ENCODE measurements around the gene LACTB.
A peak's percentile ranks its signal among the peaks of the same experiment; 100 is the strongest.

Gene LACTB

DNA sequence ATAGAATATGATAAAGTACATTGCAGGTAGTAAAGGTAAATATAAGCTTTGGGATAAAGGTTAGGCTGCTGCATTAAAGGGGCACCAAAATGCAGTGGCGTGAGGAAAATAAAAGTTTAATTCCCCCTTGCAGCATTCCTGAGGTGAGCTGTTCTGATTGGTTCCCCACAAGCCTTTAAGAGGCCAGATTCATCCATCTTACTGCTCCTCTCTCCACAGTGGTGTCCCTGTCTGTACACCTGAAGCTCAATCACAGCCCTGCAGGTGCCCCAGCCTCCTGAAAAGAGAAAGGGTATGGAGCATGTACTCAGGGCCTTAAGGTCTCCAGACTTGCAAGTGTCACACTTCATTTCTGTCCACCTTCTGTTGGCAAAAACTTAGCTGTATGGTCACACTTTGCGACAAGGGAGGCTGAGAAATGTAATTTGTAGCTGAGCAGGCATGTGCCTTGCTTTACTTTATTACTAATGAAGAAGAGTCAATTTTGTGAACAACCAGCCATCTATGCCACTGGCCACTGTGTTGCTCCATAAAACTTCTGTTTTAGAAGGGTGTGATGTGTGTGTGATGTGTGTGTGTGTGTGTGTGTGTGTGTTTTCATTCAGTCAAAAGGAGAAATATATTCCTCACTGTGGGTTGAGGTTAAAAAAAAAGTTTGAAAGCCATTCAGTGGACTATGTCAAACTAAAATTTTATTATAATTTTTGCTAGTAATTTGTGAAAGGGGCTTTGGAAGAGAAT is 12.8 kb downstream of the LACTB start:
- Histone ChIP-seq H3K4me3 (ENCODE audit: low read length) (no peak overlapping the region), H3K9ac (ENCODE audit: low read depth, low read length) (peak overlapping the region; percentile 77), H3K36me3 (ENCODE audit: insufficient read depth, low read length) (peaks cover 34% of the 10 kb centered on the region), H3K27me3 (ENCODE audit: control insufficient read depth, insufficient read depth, low read length) (no peaks in the 10 kb centered on the region), H3K9me3 (replicated peaks; ENCODE audit: low read length) (no peaks in the 10 kb centered on the region), H3K4me2 (ENCODE audit: low read length) (peak overlapping the region; percentile 37), H3K4me1 (ENCODE audit: control insufficient read depth, insufficient read depth, low read length) (peaks cover 47% of the 10 kb centered on the region)

DNA sequence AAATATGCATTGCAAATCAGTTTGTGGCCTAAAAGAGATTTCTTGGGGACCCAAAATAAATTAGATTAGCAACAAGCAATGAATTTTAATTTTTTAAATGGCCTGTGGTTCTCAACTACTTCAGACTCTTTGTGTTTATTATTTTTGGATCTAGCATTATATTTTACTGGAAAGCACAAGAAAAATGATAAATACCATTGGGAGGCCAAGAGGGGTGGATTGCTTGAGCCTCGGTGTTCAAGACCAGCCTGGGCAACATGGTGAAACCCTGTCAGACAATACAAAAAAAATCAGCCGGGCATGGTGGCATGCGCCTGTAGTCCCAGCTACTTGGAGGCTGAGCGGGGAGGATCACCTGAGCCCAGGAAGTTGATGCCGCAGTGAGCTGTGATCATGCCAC is 13.6 kb downstream of the LACTB start:
- peak overlapping the region; percentile 36 for H3K4me3 ChIP-seq (ENCODE audit: low read length)
- peaks cover 31% of the 10 kb centered on the region for H3K36me3 ChIP-seq (ENCODE audit: insufficient read depth, low read length)
- peak overlapping the region; percentile 77 for H3K9ac ChIP-seq (ENCODE audit: low read depth, low read length)
- no peaks in the 10 kb centered on the region for H3K27me3 ChIP-seq (ENCODE audit: control insufficient read depth, insufficient read depth, low read length)
- peak overlapping the region; percentile 53 for H3K4me2 ChIP-seq (ENCODE audit: low read length)
- peaks cover 47% of the 10 kb centered on the region for H3K4me1 ChIP-seq (ENCODE audit: control insufficient read depth, insufficient read depth, low read length)
- H3K9me3 ChIP-seq (replicated peaks; ENCODE audit: low read length) = no peaks in the 10 kb centered on the region

DNA sequence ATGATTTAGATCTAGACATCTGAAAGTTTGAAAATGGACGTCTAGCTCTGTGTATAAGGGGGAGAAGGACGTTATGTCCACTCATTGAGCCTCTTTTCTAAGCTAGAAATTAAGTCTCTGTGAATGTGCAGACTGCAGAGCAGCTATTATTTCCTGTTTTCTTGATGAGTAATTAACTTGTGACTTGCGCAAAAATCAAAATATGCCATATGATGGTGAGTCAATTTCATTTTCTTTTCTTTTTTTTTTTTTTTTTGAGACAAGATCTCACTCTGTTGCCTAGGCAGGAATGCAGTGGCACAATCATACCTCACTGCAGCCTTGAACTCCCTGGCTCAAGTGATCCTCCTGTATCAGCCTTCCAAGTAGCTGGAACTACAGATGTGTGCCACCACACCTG is 14.1 kb downstream of the LACTB start:
- Histone ChIP-seq H3K27me3 (ENCODE audit: control insufficient read depth, insufficient read depth, low read length) (no peaks in the 10 kb centered on the region), H3K4me3 (ENCODE audit: low read length) (peak overlapping the region; percentile 36), H3K4me2 (ENCODE audit: low read length) (peak overlapping the region; percentile 53), H3K9ac (ENCODE audit: low read depth, low read length) (peak overlapping the region; percentile 77), H3K9me3 (replicated peaks; ENCODE audit: low read length) (no peaks in the 10 kb centered on the region), H3K4me1 (ENCODE audit: control insufficient read depth, insufficient read depth, low read length) (peaks cover 47% of the 10 kb centered on the region), H3K36me3 (ENCODE audit: insufficient read depth, low read length) (peaks cover 32% of the 10 kb centered on the region)

DNA sequence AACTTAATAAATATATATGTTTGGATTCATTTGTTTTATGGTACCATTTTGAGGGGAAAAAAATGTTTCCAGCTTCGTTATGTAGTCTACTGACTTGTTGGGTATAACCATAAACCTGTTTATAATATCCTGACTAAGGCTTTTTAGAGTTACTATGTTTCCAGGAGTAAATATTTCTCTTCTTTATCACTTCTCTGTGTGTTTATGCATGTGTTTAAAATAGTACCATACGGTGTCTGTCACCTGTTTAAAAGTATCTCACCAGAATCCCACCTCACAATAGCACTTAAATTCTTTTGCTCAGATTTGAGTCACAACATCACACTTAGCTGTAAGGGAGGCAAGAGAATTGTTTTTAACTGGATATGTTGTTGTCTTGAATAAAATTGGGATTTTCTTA is 15.1 kb downstream of the LACTB start:
- Histone ChIP-seq H3K4me2 (ENCODE audit: low read length) (no peak overlapping the region), H3K4me1 (ENCODE audit: control insufficient read depth, insufficient read depth, low read length) (peaks cover 47% of the 10 kb centered on the region), H3K27me3 (ENCODE audit: control insufficient read depth, insufficient read depth, low read length) (no peaks in the 10 kb centered on the region), H3K9ac (ENCODE audit: low read depth, low read length) (peak overlapping the region; percentile 70), H3K9me3 (replicated peaks; ENCODE audit: low read length) (no peaks in the 10 kb centered on the region), H3K36me3 (ENCODE audit: insufficient read depth, low read length) (peaks cover 31% of the 10 kb centered on the region), H3K4me3 (ENCODE audit: low read length) (no peak overlapping the region)

- Histone ChIP-seq H3K9me3 (replicated peaks; ENCODE audit: low read length) (no peaks in the 10 kb centered on the region), H3K9ac (ENCODE audit: low read depth, low read length) (no peak overlapping the region), H3K4me3 (ENCODE audit: low read length) (no peak overlapping the region), H3K4me1 (ENCODE audit: control insufficient read depth, insufficient read depth, low read length) (peaks cover 19% of the 10 kb centered on the region), H3K36me3 (ENCODE audit: insufficient read depth, low read length) (peaks cover 44% of the 10 kb centered on the region), H3K4me2 (ENCODE audit: low read length) (no peak overlapping the region), H3K27me3 (ENCODE audit: control insufficient read depth, insufficient read depth, low read length) (no peaks in the 10 kb centered on the region)
Observed at GRCh38 chr15:63140936-63141335, 19.3 kb downstream of the LACTB start.

- H3K36me3 ChIP-seq (ENCODE audit: insufficient read depth, low read length) = peaks cover 66% of the 10 kb centered on the region
- no peak overlapping the region for H3K9ac ChIP-seq (ENCODE audit: low read depth, low read length)
- no peak overlapping the region for H3K4me3 ChIP-seq (ENCODE audit: low read length)
- no peak overlapping the region for H3K4me2 ChIP-seq (ENCODE audit: low read length)
- H3K9me3 ChIP-seq (replicated peaks; ENCODE audit: low read length) = no peaks in the 10 kb centered on the region
- H3K4me1 ChIP-seq (ENCODE audit: control insufficient read depth, insufficient read depth, low read length) = peaks cover 6% of the 10 kb centered on the region
- H3K27me3 ChIP-seq (ENCODE audit: control insufficient read depth, insufficient read depth, low read length) = no peaks in the 10 kb centered on the region
Observed at GRCh38 chr15:63145426-63145825, 23.8 kb downstream of the LACTB start.

GRCh38 chr15:63146684-63147083 is 25.0 kb downstream of the LACTB start:
- peaks cover 55% of the 10 kb centered on the region for H3K36me3 ChIP-seq (ENCODE audit: insufficient read depth, low read length)
- H3K4me1 ChIP-seq (ENCODE audit: control insufficient read depth, insufficient read depth, low read length) = peaks cover 6% of the 10 kb centered on the region
- no peaks in the 10 kb centered on the region for H3K27me3 ChIP-seq (ENCODE audit: control insufficient read depth, insufficient read depth, low read length)
- H3K9me3 ChIP-seq (replicated peaks; ENCODE audit: low read length) = no peaks in the 10 kb centered on the region
- H3K9ac ChIP-seq (ENCODE audit: low read depth, low read length) = no peak overlapping the region
- H3K4me2 ChIP-seq (ENCODE audit: low read length) = no peak overlapping the region
- no peak overlapping the region for H3K4me3 ChIP-seq (ENCODE audit: low read length)

DNA sequence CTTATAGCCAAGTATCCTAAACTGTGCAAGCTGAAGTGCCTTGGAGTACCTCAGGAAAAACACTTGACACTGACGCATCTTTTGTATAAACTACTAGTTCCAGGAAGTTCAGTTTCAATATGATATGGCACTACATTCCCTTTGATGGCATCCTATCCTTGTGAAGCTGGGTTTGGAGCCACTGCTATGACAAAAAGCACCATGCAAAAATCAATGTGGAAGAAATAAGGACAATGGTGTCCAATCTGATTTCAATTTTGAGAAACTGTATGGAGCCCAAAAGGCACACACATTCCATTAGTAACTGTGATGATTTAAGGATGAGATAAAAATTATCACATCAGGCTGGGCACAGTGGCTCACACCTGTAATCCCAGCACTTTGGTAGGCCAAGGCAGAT is 30.0 kb downstream of the LACTB start:
- H3K27me3 ChIP-seq (ENCODE audit: control insufficient read depth, insufficient read depth, low read length) = no peaks in the 10 kb centered on the region
- no peak overlapping the region for H3K9ac ChIP-seq (ENCODE audit: low read depth, low read length)
- peaks cover 15% of the 10 kb centered on the region for H3K4me1 ChIP-seq (ENCODE audit: control insufficient read depth, insufficient read depth, low read length)
- H3K4me3 ChIP-seq (ENCODE audit: low read length) = no peak overlapping the region
- peaks cover 60% of the 10 kb centered on the region for H3K36me3 ChIP-seq (ENCODE audit: insufficient read depth, low read length)
- no peak overlapping the region for H3K4me2 ChIP-seq (ENCODE audit: low read length)
- no peaks in the 10 kb centered on the region for H3K9me3 ChIP-seq (replicated peaks; ENCODE audit: low read length)

DNA sequence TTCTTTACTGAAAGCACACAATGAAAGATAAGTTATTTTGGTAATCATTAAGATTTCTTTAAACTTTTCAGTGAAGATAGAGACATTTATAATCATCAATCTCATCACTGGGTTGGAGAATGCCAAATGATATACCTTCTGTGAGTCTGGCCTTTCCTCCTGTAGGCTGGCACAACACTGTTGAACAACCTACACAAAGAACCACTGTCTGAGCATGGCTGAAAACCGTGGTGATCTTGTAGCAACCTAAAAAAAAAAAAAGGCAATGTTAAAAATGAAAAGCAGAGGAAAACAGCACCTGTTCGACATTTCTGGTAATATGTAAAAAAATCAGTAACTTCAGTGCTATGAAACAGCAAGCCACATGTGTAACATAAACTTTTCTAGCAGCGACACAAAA is 33.8 kb downstream of the LACTB start:
- peak overlapping the region; percentile 89 for H3K4me3 ChIP-seq (ENCODE audit: low read length)
- H3K9me3 ChIP-seq (replicated peaks; ENCODE audit: low read length) = no peaks in the 10 kb centered on the region

DNA sequence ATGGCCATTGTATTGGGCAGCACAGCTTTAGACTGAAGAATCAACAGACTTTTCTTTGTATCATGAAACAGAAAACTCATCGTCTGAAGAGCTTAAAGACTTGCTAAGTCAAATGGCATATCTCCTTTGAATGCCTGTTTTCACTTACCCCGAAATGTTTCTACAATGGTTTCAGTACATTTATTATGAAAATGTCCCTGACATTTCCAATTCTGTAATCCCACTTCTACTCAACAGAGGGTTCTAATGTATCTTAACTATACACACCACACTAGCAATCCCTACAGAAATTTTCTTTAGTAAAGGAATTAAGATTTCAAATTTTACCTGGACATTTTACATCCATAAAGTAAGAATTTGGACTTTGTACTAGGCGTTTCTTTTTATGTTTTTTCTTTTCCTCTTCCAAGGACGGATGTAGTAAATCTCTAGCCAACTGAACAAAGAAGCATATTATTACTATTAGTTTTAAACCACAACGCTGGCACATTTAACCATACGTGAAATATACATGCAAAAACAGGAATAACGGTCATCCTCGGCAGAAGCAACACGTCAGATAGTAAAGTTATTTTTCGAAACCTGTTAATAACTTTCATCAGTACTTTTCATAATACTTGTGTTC is 34.5 kb downstream of the LACTB start:
- no peaks in the 10 kb centered on the region for H3K9me3 ChIP-seq (replicated peaks; ENCODE audit: low read length)
- peaks cover 14% of the 10 kb centered on the region for H3K4me1 ChIP-seq (ENCODE audit: control insufficient read depth, insufficient read depth, low read length)
- no peaks in the 10 kb centered on the region for H3K27me3 ChIP-seq (ENCODE audit: control insufficient read depth, insufficient read depth, low read length)
- peak overlapping the region; percentile 94 for H3K9ac ChIP-seq (ENCODE audit: low read depth, low read length)
- peak overlapping the region; percentile 83 for H3K4me2 ChIP-seq (ENCODE audit: low read length)
- H3K4me3 ChIP-seq (ENCODE audit: low read length) = peak overlapping the region; percentile 89
- H3K36me3 ChIP-seq (ENCODE audit: insufficient read depth, low read length) = peaks cover 33% of the 10 kb centered on the region

More for the DNA sequence above, 33.8 kb downstream of the LACTB start:
- peak overlapping the region; percentile 94 for H3K9ac ChIP-seq (ENCODE audit: low read depth, low read length)
- H3K36me3 ChIP-seq (ENCODE audit: insufficient read depth, low read length) = peaks cover 33% of the 10 kb centered on the region
- peak overlapping the region; percentile 83 for H3K4me2 ChIP-seq (ENCODE audit: low read length)
- peaks cover 14% of the 10 kb centered on the region for H3K4me1 ChIP-seq (ENCODE audit: control insufficient read depth, insufficient read depth, low read length)
- no peaks in the 10 kb centered on the region for H3K27me3 ChIP-seq (ENCODE audit: control insufficient read depth, insufficient read depth, low read length)

DNA sequence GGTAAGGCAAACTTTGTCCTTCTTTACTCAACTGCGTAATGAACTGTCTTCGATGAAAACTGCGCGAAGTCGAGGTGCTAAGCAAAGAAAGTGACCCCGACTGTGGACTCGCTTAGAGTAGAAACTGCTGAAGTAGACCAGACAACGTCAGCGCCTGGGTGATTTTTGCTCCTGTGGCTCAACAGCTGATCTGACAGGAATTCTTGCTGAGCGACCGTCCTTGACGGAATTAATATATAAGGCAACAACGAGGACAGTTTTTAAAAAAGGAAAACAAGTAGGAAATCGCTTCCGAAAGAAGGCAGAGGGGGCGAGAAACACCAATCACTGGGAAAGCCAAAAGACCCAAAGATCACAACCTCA is 35.1 kb downstream of the LACTB start:
- peak overlapping the region; percentile 94 for H3K9ac ChIP-seq (ENCODE audit: low read depth, low read length)
- no peaks in the 10 kb centered on the region for H3K9me3 ChIP-seq (replicated peaks; ENCODE audit: low read length)
- peak overlapping the region; percentile 83 for H3K4me2 ChIP-seq (ENCODE audit: low read length)
- no peaks in the 10 kb centered on the region for H3K27me3 ChIP-seq (ENCODE audit: control insufficient read depth, insufficient read depth, low read length)
- peaks cover 33% of the 10 kb centered on the region for H3K36me3 ChIP-seq (ENCODE audit: insufficient read depth, low read length)
- peaks cover 14% of the 10 kb centered on the region for H3K4me1 ChIP-seq (ENCODE audit: control insufficient read depth, insufficient read depth, low read length)
- peak overlapping the region; percentile 89 for H3K4me3 ChIP-seq (ENCODE audit: low read length)
